Panc1 (cell line): Measurements from ENCODE around the gene CHMP4A. TPM values are rescaled to one million over a fixed set of nuclear protein-coding genes. Genes with fewer than 3 reads are reported as not detected.

Experiments used
- ATAC-seq: fragments of 200-7000 bp; cut with Tn5 transposase; 2 replicates; pipeline ENCODE4 v1.9.1; 2020; ENCODE audit warnings: mild to moderate bottlenecking, moderate library complexity
- BruUV-seq: library from RNA; stranded (reverse); fragments of 400-500 nt; replicated peaks from 2 replicates; lab custom pipeline; 2021; lab: Mats Ljungman, UMichigan
- CTCF ChIA-PET: fragments of 300-600 bp; sonication (Branson Sonifier 250); formaldehyde crosslinking; loops from one replicate; lab custom pipeline; 2022; ENCODE audit warnings: antibody characterized with exemption; lab: Charles Lee
- POLR2A ChIA-PET: fragments of 300-600 bp; sonication (Branson Sonifier 250); formaldehyde crosslinking; loops from one replicate; lab custom pipeline; 2022; ENCODE audit warnings: antibody characterized with exemption; lab: Charles Lee
- DNase-seq: peaks from one replicate; pipeline ENCODE4 v3.0.0-alpha.2; 2010; ENCODE audit warnings: low read depth, low spot score
- H3K27ac ChIP-seq: 2 replicates; pipeline ENCODE4 v1.5.1; 2011; ENCODE audit warnings: mild to moderate bottlenecking, low read length, inconsistent platforms
- H3K27me3 ChIP-seq: fragments of 200-500 bp; sonication (Bioruptor generic); 2 replicates; pipeline ENCODE4 v1.6.0; 2014; ENCODE audit warnings: low read length, inconsistent platforms; ENCODE audit not compliant: control insufficient read depth, insufficient read depth
- H3K36me3 ChIP-seq: fragments of 200-500 bp; sonication (Bioruptor generic); 2 replicates; pipeline ENCODE4 v1.5.1; 2014; ENCODE audit warnings: inconsistent platforms, mild to moderate bottlenecking, low read length, moderate library complexity; ENCODE audit not compliant: control insufficient read depth, insufficient read depth
- H3K4me1 ChIP-seq: 2 replicates; pipeline ENCODE4 v1.5.1; 2011; ENCODE audit warnings: inconsistent platforms, mild to moderate bottlenecking, low read length, moderate library complexity; ENCODE audit not compliant: control insufficient read depth, insufficient read depth
- H3K4me3 ChIP-seq, 2 experiments: 2 replicates each; pipeline ENCODE4 v1.5.1; 2011 to 2012; ENCODE audit warnings: low read depth in 2 of 2, low read length in 2 of 2, mild to moderate bottlenecking in 2 of 2, inconsistent platforms in 1 of 2, moderate library complexity in 1 of 2
- H3K9me3 ChIP-seq: fragments of 200-500 bp; sonication (Bioruptor generic); 2 replicates; pipeline ENCODE4 v1.5.1; 2014; ENCODE audit warnings: low read depth, mild to moderate bottlenecking, inconsistent platforms, low read length, moderate library complexity; ENCODE audit not compliant: control insufficient read depth, insufficient read depth
- POLR2AphosphoS5 ChIP-seq: IDR thresholded peaks from 2 replicates; pipeline ENCODE4 v1.6.1; 2012; ENCODE audit warnings: mild to moderate bottlenecking, low read depth, low read length, moderate library complexity
- SIN3A ChIP-seq: IDR thresholded peaks from 2 replicates; pipeline ENCODE4 v1.6.1; 2012; ENCODE audit warnings: low read depth, mild to moderate bottlenecking, low read length, moderate library complexity, borderline replicate concordance; ENCODE audit not compliant: insufficient read depth
- TCF7L2 ChIP-seq: IDR thresholded peaks from 2 replicates; pipeline ENCODE4 v1.6.1; 2011; ENCODE audit warnings: mild to moderate bottlenecking, low read depth, low read length, inconsistent platforms
- in situ Hi-C: cut with HindIII; loops from 2 replicates; pipeline ENCODE4 v1.10.0; 2016; ENCODE audit warnings: low sequenced_read_pairs, low pct_unique_long_range_greater_than_20kb
- intact Hi-C: fragments of 100-400 bp; cut with micrococcal nuclease; formaldehyde crosslinking; loops from one replicate; pipeline ENCODE4 v1.10.0; 2022; ENCODE audit not compliant: unreplicated experiment
- total RNA-seq: library from RNA; stranded (reverse); gene quantifications from one replicate; pipeline ENCODE4 v1.2.1, GENCODE V29; 2021; ENCODE audit not compliant: unreplicated experiment
- TF ChIP-seq, protein P1 (sequence below), 2 experiments: IDR thresholded peaks; 2 replicates each; pipeline ENCODE4 v1.6.1; 2011 to 2012; ENCODE audit warnings: low read depth in 2 of 2, control low read depth in 1 of 2, low read length in 1 of 2, mild to moderate bottlenecking in 1 of 2, moderate library complexity in 1 of 2; ENCODE audit not compliant: insufficient read depth in 1 of 2
- TF ChIP-seq, protein P2 (sequence below): fragments of 450-650 bp; IDR thresholded peaks from 2 replicates; pipeline ENCODE4 v1.5.1; 2017; ENCODE audit warnings: mild to moderate bottlenecking

The CHMP4A gene
- total RNA-seq, 1 experiment from 2014 or later = 42.4 TPM

DNA sequence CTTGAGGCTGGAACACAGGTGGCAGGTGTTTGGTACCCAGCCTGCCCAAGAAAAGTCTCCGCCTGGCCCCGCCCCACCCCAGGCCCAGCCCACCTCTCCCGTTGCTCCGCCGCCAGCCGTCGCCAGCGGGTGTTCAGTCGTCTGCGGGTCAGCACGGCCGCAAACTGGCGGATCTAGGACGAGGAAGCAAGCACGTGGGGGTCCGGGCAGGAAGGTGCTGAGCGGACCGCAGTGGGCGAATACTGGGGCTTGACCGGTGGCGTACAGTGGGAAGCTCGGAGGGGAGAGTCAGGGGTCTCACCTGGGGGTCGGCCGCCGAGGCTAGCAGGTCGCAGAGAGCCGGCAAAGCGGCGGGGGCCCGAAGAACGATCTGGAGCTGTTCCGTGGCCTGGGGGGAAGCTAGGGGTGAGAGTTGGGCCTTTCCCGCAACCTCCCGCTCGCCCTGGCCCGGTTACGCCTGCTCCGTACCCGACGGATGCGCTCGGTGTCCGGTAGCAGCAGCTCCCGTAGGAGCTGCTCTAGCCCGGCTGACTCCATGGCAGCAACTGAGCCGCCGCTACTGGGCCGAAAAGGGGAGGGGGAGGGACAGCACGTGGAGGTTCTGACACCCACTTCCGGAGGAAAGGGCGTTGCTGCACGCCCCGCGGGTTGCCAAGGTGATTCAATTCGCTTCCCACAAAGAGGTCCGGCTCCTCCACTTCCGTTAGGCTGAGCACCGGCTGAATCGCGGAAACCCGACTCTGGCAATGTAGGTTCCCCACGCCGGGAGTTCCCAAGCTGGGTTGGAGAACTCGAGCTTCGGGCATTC is 24.8 kb downstream of the CHMP4A start, which contains the start of gene IPO4:
IPO4 (minus strand) TSS at position 566 of the 808 bp plus-strand sequence; CDS start at position 537, 29 bp downstream.
- DNase-seq (peak; percentile 69), ATAC-seq (peak; percentile 93)
- ChIA-PET CTCF (no interaction called here), POLR2A (interaction anchor here (1.0 kb wide), 1 partner anchor 54 kb away, joined by 6 read pairs; the partner anchor contains the start of gene TINF2)
- peak within 1 kb of the TSS; percentile 81 to 82 for H3K4me3 ChIP-seq
- 0 out of 2 replicates have a peak, but pooled peaks cover 10% of the 10 kb centered on the region for H3K4me1 ChIP-seq
- intact Hi-C loops = no loop called here
- no peaks in the 10 kb centered on the region for H3K27me3 ChIP-seq
- H3K27ac ChIP-seq = peak within 1 kb of the TSS; percentile 83
- in situ Hi-C loops = no loop called here
- H3K9me3 ChIP-seq = no peaks in the 10 kb centered on the region
- TF ChIP-seq SIN3A (peak; percentile 94), POLR2AphosphoS5 (peak; percentile 90), TCF7L2 (no peak)
- TF ChIP-seq, protein P1, sequence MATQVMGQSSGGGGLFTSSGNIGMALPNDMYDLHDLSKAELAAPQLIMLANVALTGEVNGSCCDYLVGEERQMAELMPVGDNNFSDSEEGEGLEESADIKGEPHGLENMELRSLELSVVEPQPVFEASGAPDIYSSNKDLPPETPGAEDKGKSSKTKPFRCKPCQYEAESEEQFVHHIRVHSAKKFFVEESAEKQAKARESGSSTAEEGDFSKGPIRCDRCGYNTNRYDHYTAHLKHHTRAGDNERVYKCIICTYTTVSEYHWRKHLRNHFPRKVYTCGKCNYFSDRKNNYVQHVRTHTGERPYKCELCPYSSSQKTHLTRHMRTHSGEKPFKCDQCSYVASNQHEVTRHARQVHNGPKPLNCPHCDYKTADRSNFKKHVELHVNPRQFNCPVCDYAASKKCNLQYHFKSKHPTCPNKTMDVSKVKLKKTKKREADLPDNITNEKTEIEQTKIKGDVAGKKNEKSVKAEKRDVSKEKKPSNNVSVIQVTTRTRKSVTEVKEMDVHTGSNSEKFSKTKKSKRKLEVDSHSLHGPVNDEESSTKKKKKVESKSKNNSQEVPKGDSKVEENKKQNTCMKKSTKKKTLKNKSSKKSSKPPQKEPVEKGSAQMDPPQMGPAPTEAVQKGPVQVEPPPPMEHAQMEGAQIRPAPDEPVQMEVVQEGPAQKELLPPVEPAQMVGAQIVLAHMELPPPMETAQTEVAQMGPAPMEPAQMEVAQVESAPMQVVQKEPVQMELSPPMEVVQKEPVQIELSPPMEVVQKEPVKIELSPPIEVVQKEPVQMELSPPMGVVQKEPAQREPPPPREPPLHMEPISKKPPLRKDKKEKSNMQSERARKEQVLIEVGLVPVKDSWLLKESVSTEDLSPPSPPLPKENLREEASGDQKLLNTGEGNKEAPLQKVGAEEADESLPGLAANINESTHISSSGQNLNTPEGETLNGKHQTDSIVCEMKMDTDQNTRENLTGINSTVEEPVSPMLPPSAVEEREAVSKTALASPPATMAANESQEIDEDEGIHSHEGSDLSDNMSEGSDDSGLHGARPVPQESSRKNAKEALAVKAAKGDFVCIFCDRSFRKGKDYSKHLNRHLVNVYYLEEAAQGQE (IDR thresholded peaks at IDR 0.05; ENCODE audit: insufficient read depth in 1 of 2, low read depth in 2 of 2, low read length in 1 of 2) = 0 out of 4 replicates have a peak, but pooled peaks of 1 of the 2 experiments have one; percentile 20
- TF ChIP-seq, protein P2, sequence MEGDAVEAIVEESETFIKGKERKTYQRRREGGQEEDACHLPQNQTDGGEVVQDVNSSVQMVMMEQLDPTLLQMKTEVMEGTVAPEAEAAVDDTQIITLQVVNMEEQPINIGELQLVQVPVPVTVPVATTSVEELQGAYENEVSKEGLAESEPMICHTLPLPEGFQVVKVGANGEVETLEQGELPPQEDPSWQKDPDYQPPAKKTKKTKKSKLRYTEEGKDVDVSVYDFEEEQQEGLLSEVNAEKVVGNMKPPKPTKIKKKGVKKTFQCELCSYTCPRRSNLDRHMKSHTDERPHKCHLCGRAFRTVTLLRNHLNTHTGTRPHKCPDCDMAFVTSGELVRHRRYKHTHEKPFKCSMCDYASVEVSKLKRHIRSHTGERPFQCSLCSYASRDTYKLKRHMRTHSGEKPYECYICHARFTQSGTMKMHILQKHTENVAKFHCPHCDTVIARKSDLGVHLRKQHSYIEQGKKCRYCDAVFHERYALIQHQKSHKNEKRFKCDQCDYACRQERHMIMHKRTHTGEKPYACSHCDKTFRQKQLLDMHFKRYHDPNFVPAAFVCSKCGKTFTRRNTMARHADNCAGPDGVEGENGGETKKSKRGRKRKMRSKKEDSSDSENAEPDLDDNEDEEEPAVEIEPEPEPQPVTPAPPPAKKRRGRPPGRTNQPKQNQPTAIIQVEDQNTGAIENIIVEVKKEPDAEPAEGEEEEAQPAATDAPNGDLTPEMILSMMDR = no peak
- H3K36me3 ChIP-seq = 0 out of 2 replicates have a peak, but pooled peaks cover 2% of the 10 kb centered on the region
- no TSS peak for BruUV-seq

DNA sequence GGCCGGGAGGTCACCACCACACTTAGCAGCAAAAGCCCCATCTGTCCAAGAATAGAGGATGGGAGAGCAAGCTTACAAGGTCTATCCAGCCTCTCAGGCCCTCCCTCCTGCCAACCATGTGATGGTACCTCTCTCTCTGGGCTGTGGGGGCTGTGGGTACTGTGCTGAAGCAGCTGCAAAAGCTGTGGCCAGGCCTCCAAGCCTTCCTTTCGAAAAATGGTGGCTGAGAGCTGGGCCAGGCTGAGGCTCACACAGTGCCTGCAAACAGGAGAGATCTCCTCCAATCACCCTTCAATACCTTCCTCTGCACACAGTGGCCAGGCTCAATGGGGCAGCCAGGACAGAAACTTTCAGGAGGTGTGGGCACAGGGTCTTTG is 25.8 kb downstream of the CHMP4A start:
- in situ Hi-C loops (no loop called here), intact Hi-C loops (no loop called here)
- no peaks in the 10 kb centered on the region for H3K27me3 ChIP-seq
- ATAC-seq (no peak), DNase-seq (no peak)
- TF ChIP-seq SIN3A = no peak
- TF ChIP-seq TCF7L2 = no peak
- TF ChIP-seq, protein P1 (IDR thresholded peaks at IDR 0.05; ENCODE audit: insufficient read depth in 1 of 2, low read depth in 2 of 2, low read length in 1 of 2) = no peak
- TF ChIP-seq, protein P2 = no peak
- TF ChIP-seq POLR2AphosphoS5 = no peak
- H3K9me3 ChIP-seq = no peaks in the 10 kb centered on the region
- peak overlapping the region; percentile 81 to 82 for H3K4me3 ChIP-seq
- BruUV-seq = no TSS peak
- H3K27ac ChIP-seq = peak overlapping the region; percentile 83
- H3K36me3 ChIP-seq = 0 out of 2 replicates have a peak, but pooled peaks cover 2% of the 10 kb centered on the region
- H3K4me1 ChIP-seq = 0 out of 2 replicates have a peak, but pooled peaks cover 10% of the 10 kb centered on the region
- POLR2A ChIA-PET = interaction anchor here (0.6 kb wide), 1 partner anchor 26 kb away, joined by 3 read pairs; no protein-coding TSS in a partner anchor
- CTCF ChIA-PET = no interaction called here
